HCT116 (cell line): ENCODE results near the gene KTN1. TPM values are rescaled to one million over a fixed set of nuclear protein-coding genes. Genes with fewer than 3 reads are reported as not detected.

Source experiments
- ATAC-seq: fragments of 200-7000 bp; cut with Tn5 transposase; 2 replicates; pipeline ENCODE4 v1.9.1; 2020; ENCODE audit warnings: mild to moderate bottlenecking, moderate library complexity
- BruUV-seq: library from RNA; stranded (reverse); fragments of 400-500 nt; replicated peaks from 2 replicates; lab custom pipeline; 2021; lab: Mats Ljungman, UMichigan
- CTCF ChIA-PET: fragments of 300-600 bp; sonication (Branson Sonifier 250); formaldehyde crosslinking; loops from one replicate; lab custom pipeline; 2021; ENCODE audit warnings: antibody characterized with exemption; lab: Charles Lee
- POLR2A ChIA-PET: fragments of 300-600, 350-600 bp; sonication (Branson Sonifier 250); formaldehyde crosslinking; loops from one replicate; lab custom pipeline; 2021; ENCODE audit warnings: antibody characterized with exemption; lab: Charles Lee
- RAD21 ChIA-PET, 2 experiments: fragments of 300-600 bp; sonication (Branson Sonifier 250); formaldehyde crosslinking; loops; one replicate each; lab custom pipeline; 2023; ENCODE audit warnings: low total read pairs in 2 of 2; ENCODE audit not compliant: uncharacterized antibody in 2 of 2, unreplicated experiment in 2 of 2, low non-redundant PET in 1 of 2; lab: Charles Lee
- DNase-seq: peaks from one replicate; pipeline ENCODE4 v3.0.0-alpha.2; 2010; ENCODE audit warnings: low read depth, low spot score
- H2AFZ ChIP-seq: fragments of 200-600 bp; shearing (Covaris generic), sonication (generic); 2 replicates; pipeline ENCODE4 v1.6.1; 2017; ENCODE audit warnings: low read depth, mixed run types, mixed read lengths, antibody characterized with exemption, low read length; ENCODE audit not compliant: poor library complexity, severe bottlenecking
- H3K27ac ChIP-seq: 2 replicates; pipeline ENCODE4 v1.5.1; 2012; ENCODE audit warnings: low read depth, low read length
- H3K27me3 ChIP-seq: fragments of 200-600 bp; sonication (generic); 2 replicates; pipeline ENCODE4 v1.6.1; 2016; ENCODE audit warnings: mixed run types, low read length, mixed read lengths; ENCODE audit not compliant: insufficient read depth
- H3K36me3 ChIP-seq, 2 experiments: fragments of 200-500 bp in 1 of 2; fragments of 200-600 bp in 1 of 2; sonication (Bioruptor generic) in 1 of 2; sonication (generic) in 1 of 2; 2 replicates each; pipeline versions ENCODE4 v1.5.1 to v1.6.1; 2014 to 2016; ENCODE audit warnings: low read length in 2 of 2, inconsistent platforms in 1 of 2, mixed read lengths in 1 of 2, mixed run types in 1 of 2; ENCODE audit not compliant: insufficient read depth in 2 of 2, control insufficient read depth in 1 of 2
- H3K4me1 ChIP-seq, 2 experiments: fragments of 200-600 bp in 1 of 2; sonication (generic) in 1 of 2; 2 replicates each; pipeline versions ENCODE4 v1.5.1 to v1.6.1; 2012 to 2017; ENCODE audit warnings: low read length in 2 of 2, inconsistent platforms in 1 of 2, mild to moderate bottlenecking in 1 of 2, mixed read lengths in 1 of 2, mixed run types in 1 of 2, moderate library complexity in 1 of 2; ENCODE audit not compliant: insufficient read depth in 2 of 2, control insufficient read depth in 1 of 2
- H3K4me2 ChIP-seq: fragments of 200-600 bp; sonication (generic); 2 replicates; pipeline ENCODE4 v1.6.1; 2017; ENCODE audit warnings: mixed run types, low read length, mixed read lengths
- H3K4me3 ChIP-seq, 2 experiments: fragments of 200-600 bp in 1 of 2; sonication (generic) in 1 of 2; replicated peaks in 1 of 2; 2 replicates each; pipeline ENCODE4 v1.5.1; 2011 to 2016; ENCODE audit warnings: low read length in 2 of 2, control low read depth in 1 of 2, low read depth in 1 of 2, mild to moderate bottlenecking in 1 of 2, mixed read lengths in 1 of 2, mixed run types in 1 of 2
- H3K79me2 ChIP-seq: fragments of 200-600 bp; sonication (generic); 2 replicates; pipeline ENCODE4 v1.6.1; 2017; ENCODE audit warnings: mild to moderate bottlenecking, mixed run types, low read length, moderate library complexity, mixed read lengths; ENCODE audit not compliant: insufficient read depth
- H3K9ac ChIP-seq: fragments of 200-600 bp; sonication (generic); 2 replicates; pipeline ENCODE4 v1.6.1; 2016; ENCODE audit warnings: low read length, mixed read lengths
- H3K9me2 ChIP-seq: fragments of 200-600 bp; sonication (generic), shearing (Covaris generic); 2 replicates; pipeline ENCODE4 v1.6.1; 2017; ENCODE audit warnings: mixed run types, mild to moderate bottlenecking, moderate library complexity; ENCODE audit not compliant: insufficient read depth
- H3K9me3 ChIP-seq, 2 experiments: fragments of 200-500 bp in 1 of 2; fragments of 200-600 bp in 1 of 2; sonication (Bioruptor generic) in 1 of 2; sonication (generic) in 1 of 2; 2 replicates each; pipeline ENCODE4 v1.6.1; 2014 to 2017; ENCODE audit warnings: low read length in 2 of 2, mixed read lengths in 2 of 2, inconsistent platforms in 1 of 2, low read depth in 1 of 2, mild to moderate bottlenecking in 1 of 2, mixed run types in 1 of 2, moderate library complexity in 1 of 2; ENCODE audit not compliant: control insufficient read depth in 1 of 2, insufficient read depth in 1 of 2
- H4K20me1 ChIP-seq: fragments of 200-600 bp; sonication (generic), shearing (Covaris generic); 2 replicates; pipeline ENCODE4 v1.6.1; 2017; ENCODE audit warnings: mixed run types, mild to moderate bottlenecking, moderate library complexity; ENCODE audit not compliant: insufficient read depth
- CBX3 ChIP-seq: IDR thresholded peaks from 2 replicates; pipeline ENCODE4 v1.6.1; 2012; ENCODE audit warnings: low read depth
- ELF1 ChIP-seq: IDR thresholded peaks from 2 replicates; pipeline ENCODE4 v1.6.1; 2012; ENCODE audit warnings: low read depth, borderline replicate concordance
- EZH2 ChIP-seq: fragments of 200-600 bp; sonication (generic); IDR thresholded peaks from 2 replicates; pipeline ENCODE4 v1.6.1; 2017; ENCODE audit warnings: antibody characterized with exemption, mixed run types
- EZH2phosphoT487 ChIP-seq: fragments of 200-600 bp; IDR thresholded peaks from 2 replicates; pipeline ENCODE4 v1.6.1; 2018; ENCODE audit warnings: antibody characterized with exemption, borderline replicate concordance
- FOSL1 ChIP-seq: IDR thresholded peaks from 2 replicates; pipeline ENCODE4 v1.6.1; 2012; ENCODE audit warnings: low read depth
- JUND ChIP-seq: IDR thresholded peaks from 2 replicates; pipeline ENCODE4 v1.6.1; 2012
- POLR2A ChIP-seq: IDR thresholded peaks from 2 replicates; pipeline ENCODE4 v1.7.0; 2011; ENCODE audit warnings: borderline replicate concordance; ENCODE audit not compliant: insufficient read depth, insufficient read length; ENCODE audit errors: extremely low read depth
- POLR2AphosphoS5 ChIP-seq: IDR thresholded peaks from 2 replicates; pipeline ENCODE4 v1.6.1; 2011; ENCODE audit warnings: mild to moderate bottlenecking, low read depth, low read length, moderate library complexity
- RAD21 ChIP-seq: IDR thresholded peaks from 2 replicates; pipeline ENCODE4 v1.6.1; 2012; ENCODE audit warnings: low read depth, mild to moderate bottlenecking
- SP1 ChIP-seq: IDR thresholded peaks from 2 replicates; pipeline ENCODE4 v1.6.1; 2012; ENCODE audit warnings: low read depth
- SRF ChIP-seq: IDR thresholded peaks from 2 replicates; pipeline ENCODE4 v1.6.1; 2012; ENCODE audit warnings: low read depth
- YY1 ChIP-seq: IDR thresholded peaks from 2 replicates; pipeline ENCODE4 v1.6.1; 2011; ENCODE audit warnings: low read length, low read depth, moderate library complexity, mild to moderate bottlenecking; ENCODE audit not compliant: insufficient replicate concordance; ENCODE audit errors: extremely low read depth
- intact Hi-C: fragments of 100-400 bp; cut with micrococcal nuclease; formaldehyde crosslinking; loops from 2 replicates; pipeline ENCODE4 v1.10.0; 2022
- total RNA-seq: library from RNA; stranded (reverse); gene quantifications from one replicate; pipeline ENCODE4 v1.2.1, GENCODE V29; 2021; ENCODE audit not compliant: unreplicated experiment
- TF ChIP-seq, protein P1 (sequence below): IDR thresholded peaks from 2 replicates; pipeline ENCODE4 v1.6.1; 2012
- TF ChIP-seq, protein P2 (sequence below): IDR thresholded peaks from 2 replicates; pipeline ENCODE4 v1.6.1; 2011; ENCODE audit warnings: mild to moderate bottlenecking, low read length, moderate library complexity; ENCODE audit not compliant: insufficient replicate concordance; ENCODE audit errors: extremely low read depth
- TF ChIP-seq, protein P3 (sequence below), 3 experiments: fragments of 200-600 bp in 1 of 3; sonication (generic) in 1 of 3; IDR thresholded peaks in 2 of 3; conservative IDR thresholded peaks in 1 of 3; 2 replicates each; pipeline ENCODE4 v1.5.1; 2012 to 2017; ENCODE audit warnings: low read depth in 2 of 3, low read length in 2 of 3, antibody characterized with exemption in 1 of 3, borderline replicate concordance in 1 of 3, control low read depth in 1 of 3, mild to moderate bottlenecking in 1 of 3, mixed read lengths in 1 of 3, mixed run types in 1 of 3, moderate library complexity in 1 of 3; ENCODE audit not compliant: insufficient read depth in 1 of 3

The KTN1 gene
- total RNA-seq, 1 experiment from 2014 or later: 105 TPM

DNA sequence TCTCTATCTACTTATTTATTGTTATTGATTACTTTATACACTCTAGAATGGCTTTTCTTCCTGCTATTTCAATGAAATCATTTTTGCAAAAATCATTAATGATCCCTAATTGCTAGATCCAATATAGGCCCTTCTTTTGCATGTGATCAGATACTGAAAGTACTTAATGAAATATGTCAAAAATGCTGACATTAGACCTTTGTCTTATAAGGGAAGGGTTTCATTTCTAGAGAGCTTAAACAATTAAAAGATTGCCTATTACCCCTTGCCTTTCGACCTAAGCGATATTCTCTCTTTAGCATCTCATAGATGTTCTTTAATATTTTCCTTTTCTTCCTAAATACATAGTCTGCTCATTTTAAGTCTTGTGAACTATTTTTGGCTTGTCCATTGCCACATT is 101.1 kb downstream of the KTN1 start:
- Histone ChIP-seq H3K9ac (no peak overlapping the region), H3K4me3 (no peak overlapping the region), H3K27me3 (no peaks in the 10 kb centered on the region), H3K27ac (no peak overlapping the region), H3K4me1 (no peaks in the 10 kb centered on the region), H3K36me3 (peaks cover 30 to 43% of the 10 kb centered on the region in 2 experiments), H3K4me2 (no peak overlapping the region), H3K79me2 (no peaks in the 10 kb centered on the region), H2AFZ (no peak overlapping the region), H3K9me3 (no peaks in the 10 kb centered on the region), H4K20me1 (no peaks in the 10 kb centered on the region), H3K9me2 (no peaks in the 10 kb centered on the region)
- DNase-seq (no peak), ATAC-seq (no peak)
- BruUV-seq: no TSS peak
- intact Hi-C loops: no loop called here
- ChIA-PET POLR2A (no interaction called here), CTCF (no interaction called here), RAD21 (no interaction called here)
- TF ChIP-seq SP1: no peak
- TF ChIP-seq ELF1: no peak
- TF ChIP-seq, protein P1, sequence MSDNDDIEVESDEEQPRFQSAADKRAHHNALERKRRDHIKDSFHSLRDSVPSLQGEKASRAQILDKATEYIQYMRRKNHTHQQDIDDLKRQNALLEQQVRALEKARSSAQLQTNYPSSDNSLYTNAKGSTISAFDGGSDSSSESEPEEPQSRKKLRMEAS: no peak
- TF ChIP-seq SRF: no peak
- no peak for TF ChIP-seq RAD21
- no peak for TF ChIP-seq EZH2phosphoT487
- no peak for TF ChIP-seq POLR2A
- no peak for TF ChIP-seq EZH2
- no peak for TF ChIP-seq FOSL1
- TF ChIP-seq, protein P2, sequence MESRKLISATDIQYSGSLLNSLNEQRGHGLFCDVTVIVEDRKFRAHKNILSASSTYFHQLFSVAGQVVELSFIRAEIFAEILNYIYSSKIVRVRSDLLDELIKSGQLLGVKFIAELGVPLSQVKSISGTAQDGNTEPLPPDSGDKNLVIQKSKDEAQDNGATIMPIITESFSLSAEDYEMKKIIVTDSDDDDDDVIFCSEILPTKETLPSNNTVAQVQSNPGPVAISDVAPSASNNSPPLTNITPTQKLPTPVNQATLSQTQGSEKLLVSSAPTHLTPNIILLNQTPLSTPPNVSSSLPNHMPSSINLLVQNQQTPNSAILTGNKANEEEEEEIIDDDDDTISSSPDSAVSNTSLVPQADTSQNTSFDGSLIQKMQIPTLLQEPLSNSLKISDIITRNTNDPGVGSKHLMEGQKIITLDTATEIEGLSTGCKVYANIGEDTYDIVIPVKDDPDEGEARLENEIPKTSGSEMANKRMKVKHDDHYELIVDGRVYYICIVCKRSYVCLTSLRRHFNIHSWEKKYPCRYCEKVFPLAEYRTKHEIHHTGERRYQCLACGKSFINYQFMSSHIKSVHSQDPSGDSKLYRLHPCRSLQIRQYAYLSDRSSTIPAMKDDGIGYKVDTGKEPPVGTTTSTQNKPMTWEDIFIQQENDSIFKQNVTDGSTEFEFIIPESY: no peak
- TF ChIP-seq YY1: no peak
- TF ChIP-seq JUND: no peak
- no peak for TF ChIP-seq POLR2AphosphoS5
- TF ChIP-seq, protein P3, sequence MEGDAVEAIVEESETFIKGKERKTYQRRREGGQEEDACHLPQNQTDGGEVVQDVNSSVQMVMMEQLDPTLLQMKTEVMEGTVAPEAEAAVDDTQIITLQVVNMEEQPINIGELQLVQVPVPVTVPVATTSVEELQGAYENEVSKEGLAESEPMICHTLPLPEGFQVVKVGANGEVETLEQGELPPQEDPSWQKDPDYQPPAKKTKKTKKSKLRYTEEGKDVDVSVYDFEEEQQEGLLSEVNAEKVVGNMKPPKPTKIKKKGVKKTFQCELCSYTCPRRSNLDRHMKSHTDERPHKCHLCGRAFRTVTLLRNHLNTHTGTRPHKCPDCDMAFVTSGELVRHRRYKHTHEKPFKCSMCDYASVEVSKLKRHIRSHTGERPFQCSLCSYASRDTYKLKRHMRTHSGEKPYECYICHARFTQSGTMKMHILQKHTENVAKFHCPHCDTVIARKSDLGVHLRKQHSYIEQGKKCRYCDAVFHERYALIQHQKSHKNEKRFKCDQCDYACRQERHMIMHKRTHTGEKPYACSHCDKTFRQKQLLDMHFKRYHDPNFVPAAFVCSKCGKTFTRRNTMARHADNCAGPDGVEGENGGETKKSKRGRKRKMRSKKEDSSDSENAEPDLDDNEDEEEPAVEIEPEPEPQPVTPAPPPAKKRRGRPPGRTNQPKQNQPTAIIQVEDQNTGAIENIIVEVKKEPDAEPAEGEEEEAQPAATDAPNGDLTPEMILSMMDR (IDR thresholded peaks at IDR 0.05 in 2 of 3, conservative IDR thresholded peaks at IDR 0.05 in 1 of 3; ENCODE audit: borderline replicate concordance in 1 of 3, insufficient read depth in 1 of 3, low read depth in 2 of 3, low read length in 2 of 3): no peak
- no peak for TF ChIP-seq CBX3
